AG04450 (cell line): ENCODE measurements around the gene IL10. TPM values are rescaled to one million over a fixed set of nuclear protein-coding genes. Genes with fewer than 3 reads are reported as not detected.

Source experiments
- CTCF ChIA-PET: fragments of 300-600, 350-600 bp; formaldehyde crosslinking; extraction: SDS; loops from one replicate; lab custom pipeline; 2022; ENCODE audit warnings: antibody characterized with exemption, inconsistent platforms; lab: Charles Lee
- POLR2A ChIA-PET: fragments of 350-600 bp; formaldehyde crosslinking; extraction: SDS; loops from one replicate; lab custom pipeline; 2021; ENCODE audit warnings: antibody characterized with exemption, inconsistent platforms; lab: Yijun Ruan, JAX
- DNase-seq: peaks from one replicate; pipeline ENCODE4 v3.0.0-alpha.2; 2011; ENCODE audit warnings: low read depth, low spot score
- H3K27ac ChIP-seq: one replicate; pipeline ENCODE4 v1.5.1; 2012; ENCODE audit warnings: low read depth, low read length, control low read depth
- H3K27me3 ChIP-seq: one replicate; pipeline ENCODE4 v1.6.0; 2012; ENCODE audit warnings: low read length; ENCODE audit not compliant: control insufficient read depth, insufficient read depth
- H3K4me3 ChIP-seq: 2 replicates; pipeline ENCODE4 v1.5.1; 2011; ENCODE audit warnings: mild to moderate bottlenecking, low read depth, low read length, control low read depth
- H3K9me3 ChIP-seq: 2 replicates; pipeline ENCODE4 v1.5.1; 2012; ENCODE audit warnings: low read length; ENCODE audit not compliant: control insufficient read depth, insufficient read depth
- polyA plus RNA-seq: library from polyadenylated mRNA; depleted of rRNA; stranded (reverse); fragments of >200 nt; gene quantifications from 2 replicates; pipeline ENCODE4 v1.2.3, GENCODE V29; 2011
- TF ChIP-seq, protein P1 (sequence below): IDR thresholded peaks from 2 replicates; pipeline ENCODE4 v1.5.1; 2011; ENCODE audit warnings: low read depth, low read length, control low read depth, inconsistent platforms

IL10 gene
- polyA plus RNA-seq, 1 experiment, result not detected

DNA sequence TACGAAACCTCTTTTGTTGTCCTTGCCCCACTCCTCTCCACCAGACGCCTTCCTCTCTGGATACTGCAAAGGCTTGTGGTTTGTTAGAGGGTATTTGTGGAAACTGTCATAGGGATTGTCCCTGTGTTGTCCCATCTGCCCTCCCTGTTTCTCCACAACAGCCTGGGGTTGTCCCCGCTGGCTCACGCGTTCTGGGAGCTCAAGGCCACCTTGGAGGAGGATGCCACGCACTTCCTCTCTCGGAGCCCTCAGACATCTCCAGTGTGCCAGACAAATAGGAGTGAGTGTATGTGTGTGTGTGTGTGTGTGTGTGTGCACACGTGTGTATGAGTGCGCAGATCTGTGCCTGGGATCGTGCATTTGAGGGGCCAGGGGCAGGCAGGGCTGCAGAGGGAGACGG is 39.3 kb downstream of the IL10 start:
- POLR2A ChIA-PET, result no interaction called here
- Histone ChIP-seq H3K27ac (no peak overlapping the region), H3K4me3 (no peak overlapping the region), H3K27me3 (no peaks in the 10 kb centered on the region), H3K9me3 (no peaks in the 10 kb centered on the region)
- CTCF ChIA-PET, result interaction anchor here (2.5 to 4.9 kb wide), 4 partner anchors 76 to 250 kb away, joined by 18 to 147 read pairs (median 38); no protein-coding TSS in a partner anchor
- TF ChIP-seq, protein P1, sequence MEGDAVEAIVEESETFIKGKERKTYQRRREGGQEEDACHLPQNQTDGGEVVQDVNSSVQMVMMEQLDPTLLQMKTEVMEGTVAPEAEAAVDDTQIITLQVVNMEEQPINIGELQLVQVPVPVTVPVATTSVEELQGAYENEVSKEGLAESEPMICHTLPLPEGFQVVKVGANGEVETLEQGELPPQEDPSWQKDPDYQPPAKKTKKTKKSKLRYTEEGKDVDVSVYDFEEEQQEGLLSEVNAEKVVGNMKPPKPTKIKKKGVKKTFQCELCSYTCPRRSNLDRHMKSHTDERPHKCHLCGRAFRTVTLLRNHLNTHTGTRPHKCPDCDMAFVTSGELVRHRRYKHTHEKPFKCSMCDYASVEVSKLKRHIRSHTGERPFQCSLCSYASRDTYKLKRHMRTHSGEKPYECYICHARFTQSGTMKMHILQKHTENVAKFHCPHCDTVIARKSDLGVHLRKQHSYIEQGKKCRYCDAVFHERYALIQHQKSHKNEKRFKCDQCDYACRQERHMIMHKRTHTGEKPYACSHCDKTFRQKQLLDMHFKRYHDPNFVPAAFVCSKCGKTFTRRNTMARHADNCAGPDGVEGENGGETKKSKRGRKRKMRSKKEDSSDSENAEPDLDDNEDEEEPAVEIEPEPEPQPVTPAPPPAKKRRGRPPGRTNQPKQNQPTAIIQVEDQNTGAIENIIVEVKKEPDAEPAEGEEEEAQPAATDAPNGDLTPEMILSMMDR, result no peak
- DNase-seq, result no peak

DNA sequence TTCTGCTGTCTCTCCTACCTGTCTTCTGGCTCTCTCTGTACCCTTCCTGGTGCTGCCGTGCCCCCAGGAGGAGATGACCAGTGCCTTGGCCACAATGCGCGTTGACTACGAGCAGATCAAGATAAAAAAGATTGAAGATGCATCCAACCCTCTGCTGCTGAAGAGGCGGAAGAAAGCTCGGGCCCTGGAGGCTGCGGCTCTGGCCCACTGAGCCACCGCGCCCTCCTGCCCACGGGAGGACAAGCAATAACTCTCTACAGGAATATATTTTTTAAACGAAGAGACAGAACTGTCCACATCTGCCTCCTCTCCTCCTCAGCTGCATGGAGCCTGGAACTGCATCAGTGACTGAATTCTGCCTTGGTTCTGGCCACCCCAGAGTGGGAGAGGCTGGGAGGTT is 39.8 kb downstream of the IL10 start:
- ChIA-PET CTCF (interaction anchor here (4.9 kb wide), 2 partner anchors 176 to 181 kb away, joined by 50 to 147 read pairs; no protein-coding TSS in a partner anchor), POLR2A (no interaction called here)
- DNase-seq, result no peak
- Histone ChIP-seq H3K27me3 (no peaks in the 10 kb centered on the region), H3K4me3 (no peak overlapping the region), H3K27ac (no peak overlapping the region), H3K9me3 (no peaks in the 10 kb centered on the region)
- TF ChIP-seq, protein P1, result no peak

DNA sequence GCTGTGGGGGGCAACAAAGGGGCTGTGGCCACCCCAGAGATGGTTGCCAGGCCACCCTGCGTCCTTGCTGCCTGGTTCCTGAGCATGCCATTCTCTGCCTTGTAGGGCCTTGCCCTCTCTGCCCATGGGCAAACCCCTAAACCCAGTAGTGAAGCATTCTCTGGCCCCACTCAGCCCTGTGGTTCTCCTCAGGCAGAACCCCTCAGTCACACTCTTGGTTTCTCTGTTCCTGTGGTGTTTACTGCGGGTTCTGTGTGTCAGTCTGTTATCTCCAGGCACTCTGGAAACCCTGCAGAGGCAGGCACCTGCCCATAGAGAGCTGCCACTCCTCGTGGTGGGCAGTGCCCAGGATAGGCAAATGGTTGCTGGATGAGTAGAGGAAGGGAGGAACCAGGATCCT is 42.8 kb downstream of the IL10 start:
- CTCF ChIA-PET, result no interaction called here

DNA sequence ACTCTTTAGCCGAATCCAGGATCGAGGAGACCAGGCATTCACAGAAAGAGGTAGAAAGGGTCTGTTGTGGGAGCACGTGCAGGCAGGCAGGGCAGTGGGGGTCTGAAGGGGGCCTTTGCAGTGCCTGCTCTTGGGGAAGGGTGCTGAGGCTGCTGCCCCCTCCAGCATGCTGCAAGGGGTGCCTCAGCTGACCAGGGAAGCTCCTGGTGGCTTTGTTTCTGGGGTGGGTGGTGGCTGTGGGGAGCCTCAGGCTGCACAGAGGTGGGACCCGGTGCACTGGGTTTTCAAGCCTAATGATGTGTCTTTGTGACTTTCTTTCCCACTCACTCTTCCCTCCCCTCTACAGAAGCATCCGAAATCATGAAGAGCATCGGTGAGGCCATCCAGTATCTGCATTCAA is 43.2 kb downstream of the IL10 start:
- TF ChIP-seq, protein P1, result no peak
- no peak overlapping the region for H3K4me3 ChIP-seq
- no peak for DNase-seq
- H3K27ac ChIP-seq, result no peak overlapping the region
- CTCF ChIA-PET, result interaction anchor here (1.2 kb wide), 1 partner anchor 183 kb away, joined by 7 read pairs; no protein-coding TSS in a partner anchor
- POLR2A ChIA-PET, result no interaction called here
- H3K27me3 ChIP-seq, result no peaks in the 10 kb centered on the region
- no peaks in the 10 kb centered on the region for H3K9me3 ChIP-seq

More for the DNA sequence above, 42.8 kb downstream of the IL10 start:
- TF ChIP-seq, protein P1, result no peak
- Histone ChIP-seq H3K9me3 (no peaks in the 10 kb centered on the region), H3K4me3 (no peak overlapping the region), H3K27me3 (no peaks in the 10 kb centered on the region), H3K27ac (no peak overlapping the region)
- POLR2A ChIA-PET, result no interaction called here
- no peak for DNase-seq

DNA sequence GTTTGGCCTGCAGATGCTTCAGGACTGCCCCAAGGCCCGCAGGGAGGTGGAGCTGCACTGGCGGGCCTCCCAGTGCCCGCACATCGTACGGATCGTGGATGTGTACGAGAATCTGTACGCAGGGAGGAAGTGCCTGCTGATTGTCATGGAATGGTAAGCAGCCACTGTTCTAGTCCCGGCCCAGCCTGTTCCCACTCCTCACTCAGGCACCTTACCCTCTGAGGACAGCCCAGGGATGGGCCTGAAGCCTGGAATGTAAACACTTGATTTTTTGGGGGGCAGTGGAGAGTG is 43.7 kb downstream of the IL10 start:
- H3K4me3 ChIP-seq, result no peak overlapping the region
- ChIA-PET CTCF (interaction anchor here (0.5 to 4.0 kb wide), 3 partner anchors 79 to 253 kb away, joined by 3 to 37 read pairs (median 7); no protein-coding TSS in a partner anchor), POLR2A (no interaction called here)
- TF ChIP-seq, protein P1, result no peak
- H3K9me3 ChIP-seq, result no peaks in the 10 kb centered on the region
- no peak overlapping the region for H3K27ac ChIP-seq
- DNase-seq, result no peak
- H3K27me3 ChIP-seq, result no peaks in the 10 kb centered on the region
